Naive thymus-derived CD4-positive, alpha-beta T cell (primary cell): Measurements from ENCODE around the gene DPP7. TPM values are rescaled to one million over a fixed set of nuclear protein-coding genes. Genes with fewer than 3 reads are reported as not detected.
"Not testable (repeated sequence)": the region's sequence is repeated elsewhere in the genome, so short reads cannot be mapped to it uniquely, and the experiment has no call there.

ENCODE experiments used
- ATAC-seq: fragments of 150-1000 bp; cut with Tn5 transposase; 2 replicates; pipeline ENCODE4 v1.10.0; 2021; ENCODE audit warnings: mild to moderate bottlenecking, moderate library complexity
- CTCF ChIA-PET: fragments of 350-600 bp; sonication (Branson Sonifier 250); formaldehyde crosslinking; loops from one replicate; lab custom pipeline; 2021; ENCODE audit warnings: antibody characterized with exemption; lab: Charles Lee
- POLR2A ChIA-PET: fragments of 350-600 bp; sonication (Branson Sonifier 250); formaldehyde crosslinking; loops from one replicate; lab custom pipeline; 2021; ENCODE audit warnings: antibody characterized with exemption, inconsistent platforms; lab: Charles Lee
- DNase-seq, 9 donors: peaks; one replicate each; pipeline versions ENCODE4 v3.0.0 to v3.0.0-alpha.2; 2020 to 2022; ENCODE audit warnings: mixed read lengths in 1 of 9
- H3K27ac ChIP-seq: one replicate; pipeline ENCODE4 v1.7.0; 2013; ENCODE audit warnings: mild to moderate bottlenecking, low read depth, low read length, moderate library complexity
- H3K27me3 ChIP-seq, 2 donors: one replicate each; pipeline ENCODE4 v1.7.0; 2013; ENCODE audit warnings: low read length in 2 of 2, mild to moderate bottlenecking in 2 of 2, moderate library complexity in 2 of 2; ENCODE audit not compliant: control insufficient read depth in 2 of 2, insufficient read depth in 2 of 2
- H3K36me3 ChIP-seq, 3 experiments: 1 replicate in 2 of 3; 2 replicates in 1 of 3; pipeline ENCODE4 v1.7.0; 2013; ENCODE audit warnings: low read length in 3 of 3, mild to moderate bottlenecking in 3 of 3, moderate library complexity in 1 of 3; ENCODE audit not compliant: insufficient read depth in 3 of 3, control insufficient read depth in 2 of 3
- H3K4me1 ChIP-seq, 2 donors: one replicate each; pipeline ENCODE4 v1.7.0; 2013; ENCODE audit warnings: low read length in 2 of 2, mild to moderate bottlenecking in 2 of 2, moderate library complexity in 1 of 2; ENCODE audit not compliant: control insufficient read depth in 2 of 2, insufficient read depth in 2 of 2
- H3K4me3 ChIP-seq: 2 replicates; pipeline ENCODE4 v1.7.0; 2013; ENCODE audit warnings: mild to moderate bottlenecking, low read length
- H3K9me3 ChIP-seq, 3 experiments: 1 replicate in 2 of 3; 2 replicates in 1 of 3; pipeline ENCODE4 v1.7.0; 2013; ENCODE audit warnings: low read length in 3 of 3; ENCODE audit not compliant: control insufficient read depth in 2 of 3
- H3K27ac Mint-ChIP-seq, 9 donors: one replicate each; pipeline ENCODE4 v1.8.0; 2020 to 2022; ENCODE audit warnings: mixed read lengths in 9 of 9, mild to moderate bottlenecking in 8 of 9, moderate library complexity in 5 of 9, inconsistent platforms in 2 of 9
- H3K27me3 Mint-ChIP-seq, 5 donors: one replicate each; pipeline ENCODE4 v1.8.0; 2021 to 2022; ENCODE audit warnings: mixed read lengths in 5 of 5, mild to moderate bottlenecking in 1 of 5
- H3K36me3 Mint-ChIP-seq, 5 donors: one replicate each; pipeline ENCODE4 v1.8.0; 2020 to 2022; ENCODE audit warnings: mixed read lengths in 5 of 5, mild to moderate bottlenecking in 3 of 5, inconsistent platforms in 1 of 5
- H3K4me1 Mint-ChIP-seq, 7 donors: one replicate each; pipeline ENCODE4 v1.8.0; 2020 to 2022; ENCODE audit warnings: mixed read lengths in 7 of 7, mild to moderate bottlenecking in 3 of 7, inconsistent platforms in 1 of 7
- H3K4me3 Mint-ChIP-seq, 10 donors: one replicate each; pipeline ENCODE4 v1.8.0; 2020 to 2022; ENCODE audit warnings: mild to moderate bottlenecking in 10 of 10, mixed read lengths in 10 of 10, moderate library complexity in 6 of 10, inconsistent platforms in 2 of 10
- H3K9me3 Mint-ChIP-seq, 11 donors: one replicate each; pipeline ENCODE4 v1.8.0; 2020 to 2022; ENCODE audit warnings: mixed read lengths in 11 of 11, mild to moderate bottlenecking in 4 of 11, inconsistent platforms in 1 of 11, moderate library complexity in 1 of 11
- intact Hi-C, 2 donors: fragments of 100-400 bp; cut with micrococcal nuclease; formaldehyde crosslinking; loops; one replicate each; pipeline ENCODE4 v1.15.1; 2023
- polyA plus RNA-seq, 2 donors: library from polyadenylated mRNA; unstranded; fragments of 300-500 nt; fragmentation: Illumina TruSeq; gene quantifications; one replicate each; pipeline ENCODE4 v1.2.3, GENCODE V29; 2021
- total RNA-seq, 6 experiments: library from RNA in 5 of 6; stranded (reverse) in 5 of 6; gene quantifications; 1 replicate in 5 of 6; 2 replicates in 1 of 6; pipeline ENCODE4 v1.2.3 and lab custom pipeline; 2021 to 2026

The DPP7 gene
- total and polyA plus RNA-seq, 7 experiments from 2014 or later, result 86.9 to 328 (median 270) TPM

- peaks cover 4 to 16% (median 5%) of the 10 kb centered on the region in 7 donors for H3K4me1 Mint-ChIP-seq
- ChIA-PET POLR2A (interaction anchor here (1.3 to 8.2 kb wide), 2 partner anchors 22 to 35 kb away, joined by 3 to 70 read pairs; partner anchors contain the start of gene MAN1B1), CTCF (interaction anchor here (1.4 to 2.5 kb wide), 2 partner anchors 18 to 22 kb away, joined by 8 to 11 read pairs; partner anchors contain the start of gene MAN1B1)
- H3K36me3 ChIP-seq, result no peaks in the 10 kb centered on the region
- H3K36me3 Mint-ChIP-seq, result peaks cover 0 to 4% (median 0%) of the 10 kb centered on the region in 5 donors
- no peaks in the 10 kb centered on the region for H3K27me3 ChIP-seq
- no peak overlapping the region for H3K27ac Mint-ChIP-seq
- no peak overlapping the region for H3K4me3 ChIP-seq
- ATAC-seq, result no peak
- H3K9me3 ChIP-seq, result no peaks in the 10 kb centered on the region
- H3K4me3 Mint-ChIP-seq, result no peak overlapping the region
- no peak overlapping the region for H3K27ac ChIP-seq
- H3K27me3 Mint-ChIP-seq, result no peaks in the 10 kb centered on the region
- no peaks in the 10 kb centered on the region for H3K9me3 Mint-ChIP-seq
- peaks cover 4 to 8% of the 10 kb centered on the region in 2 donors for H3K4me1 ChIP-seq
- DNase-seq, result no peak
- intact Hi-C loops, result loop anchor here (1.0 to 10.0 kb wide), 2 partner anchors 278 to 280 kb away; no protein-coding TSS in a partner anchor
Observed at GRCh38 chr9:137064880-137065164, 49.7 kb downstream of the DPP7 start.

DNA sequence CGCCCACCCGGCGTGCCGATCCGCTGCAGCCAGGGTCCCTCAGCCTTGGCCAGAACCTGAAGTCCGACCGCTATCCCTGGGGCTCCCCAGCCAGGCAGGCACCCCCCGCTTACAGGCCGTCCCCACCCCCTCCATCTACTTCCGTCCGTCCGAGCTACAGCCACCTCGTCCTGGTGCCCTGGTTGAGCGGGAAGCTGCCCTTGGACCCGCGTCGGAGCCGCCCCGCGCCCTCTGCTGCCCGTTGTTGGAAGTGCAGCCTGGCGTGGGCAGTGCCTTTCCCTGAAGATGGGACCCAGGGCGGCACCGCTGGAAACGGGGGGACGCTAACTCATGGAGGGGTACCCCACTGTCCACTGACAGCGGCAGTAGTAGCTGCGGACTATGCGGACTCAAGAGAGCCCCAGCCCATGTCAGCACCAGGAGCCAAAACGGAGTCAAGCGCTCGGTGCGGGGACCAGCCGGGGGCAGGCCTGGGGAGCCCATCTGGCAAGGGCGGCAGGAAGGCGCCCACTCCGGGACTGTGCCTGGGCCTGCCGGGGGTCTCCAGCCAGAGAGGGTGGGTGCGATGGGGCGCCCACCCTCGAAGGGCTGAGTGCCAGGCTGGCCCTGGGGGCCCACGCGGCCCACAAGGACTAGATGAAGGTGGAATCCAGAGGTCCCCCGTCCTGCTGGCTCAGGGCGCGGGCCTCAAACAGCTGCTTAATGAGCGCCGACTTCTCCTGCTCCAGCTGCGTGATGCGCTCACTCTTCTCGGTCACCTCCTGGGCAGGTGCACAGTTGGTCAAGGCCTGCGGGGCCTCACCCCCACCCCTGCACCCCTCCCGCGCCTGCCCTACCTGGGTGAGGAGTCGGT lies 50.3 kb downstream of the DPP7 start:
- Histone ChIP-seq H3K9me3 (no peaks in the 10 kb centered on the region), H3K4me3 (no peak overlapping the region), H3K27ac (no peak overlapping the region), H3K36me3 (no peaks in the 10 kb centered on the region), H3K27me3 (no peaks in the 10 kb centered on the region), H3K4me1 (peaks cover 0 to 5% of the 10 kb centered on the region in 2 donors)
- DNase-seq (peak in 4 of 9 donors; percentile 39 to 78 (median 62)), ATAC-seq (peak; percentile 53)
- Mint-ChIP-seq H3K27ac (no peak overlapping the region), H3K9me3 (no peaks in the 10 kb centered on the region), H3K36me3 (peaks cover 0 to 4% (median 0%) of the 10 kb centered on the region in 5 donors), H3K27me3 (no peaks in the 10 kb centered on the region), H3K4me1 (peaks cover 4 to 15% (median 5%) of the 10 kb centered on the region in 7 donors), H3K4me3 (no peak overlapping the region)
- POLR2A ChIA-PET, result interaction anchor here (0.6 to 1.3 kb wide), 3 partner anchors 22 to 176 kb away, joined by 3 read pairs; partner anchors contain the start of genes MAN1B1 and TUBB4B
- CTCF ChIA-PET, result interaction anchor here (0.5 to 2.5 kb wide), 4 partner anchors 13 to 293 kb away, joined by 3 to 11 read pairs (median 7); partner anchors contain the start of genes MAN1B1 and UAP1L1
- intact Hi-C loops, result loop anchor here (1.0 to 10.0 kb wide), 2 partner anchors 277 to 279 kb away; no protein-coding TSS in a partner anchor

DNA sequence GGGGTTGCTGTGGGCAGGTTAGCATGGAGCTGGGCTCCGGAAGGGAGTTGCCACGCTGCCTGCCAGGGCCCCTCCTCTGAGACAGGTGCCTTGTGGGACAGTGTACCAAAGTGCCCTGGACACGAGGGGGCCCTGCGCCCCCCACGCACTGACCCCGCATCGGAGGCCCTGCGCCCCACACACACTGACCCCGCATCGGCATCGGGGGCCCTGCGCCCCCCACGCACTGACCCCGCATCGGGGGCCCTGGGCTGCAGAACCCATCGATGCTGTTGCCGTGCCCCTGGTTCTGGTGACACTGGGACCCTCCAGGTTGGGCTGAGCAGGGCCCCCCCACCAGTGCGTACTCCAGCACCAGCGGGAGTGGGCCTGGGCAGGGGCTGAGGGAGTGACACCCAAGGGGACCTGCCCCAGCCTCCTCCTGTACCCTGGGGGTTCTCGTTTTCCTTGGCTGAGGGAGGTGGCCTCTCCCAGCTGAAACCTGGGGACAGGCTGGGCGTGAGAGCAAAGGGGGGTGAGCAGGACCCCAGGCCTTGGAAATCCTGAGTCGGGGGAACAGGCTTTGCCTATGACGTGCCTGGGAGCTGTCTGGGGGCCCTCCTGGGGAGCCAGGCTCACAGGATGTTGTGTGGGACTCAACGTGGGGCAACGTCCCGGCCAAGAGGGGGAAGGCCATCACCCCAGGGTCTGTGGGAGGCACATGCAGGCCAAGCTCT lies 51.1 kb downstream of the DPP7 start:
- H3K36me3 Mint-ChIP-seq, result peaks cover 0 to 4% (median 0%) of the 10 kb centered on the region in 5 donors
- H3K9me3 Mint-ChIP-seq, result no peaks in the 10 kb centered on the region
- H3K4me3 Mint-ChIP-seq, result no peak overlapping the region

GRCh38 chr9:137062798-137063197 lies 51.7 kb downstream of the DPP7 start:
- H3K36me3 ChIP-seq, H3K27me3 ChIP-seq, H3K27ac ChIP-seq, H3K4me1 Mint-ChIP-seq, DNase-seq, POLR2A ChIA-PET, H3K36me3 Mint-ChIP-seq, H3K4me3 Mint-ChIP-seq, H3K9me3 ChIP-seq, H3K27me3 Mint-ChIP-seq, H3K4me1 ChIP-seq, H3K27ac Mint-ChIP-seq, H3K4me3 ChIP-seq, H3K9me3 Mint-ChIP-seq, ATAC-seq: not testable (repeated sequence)
- intact Hi-C loops, result loop anchor here in 1 of 2 donors (10.0 kb wide), 1 partner anchor 278 kb away; no protein-coding TSS in a partner anchor
- CTCF ChIA-PET, result interaction anchor here (2.5 kb wide), 1 partner anchor 16 kb away, joined by 11 read pairs; no protein-coding TSS in a partner anchor

More for the DNA sequence above, 51.1 kb downstream of the DPP7 start:
- intact Hi-C loops, result loop anchor here (1.0 to 10.0 kb wide), 2 partner anchors 276 to 279 kb away; no protein-coding TSS in a partner anchor
- H3K27me3 Mint-ChIP-seq, result no peaks in the 10 kb centered on the region
- Histone ChIP-seq H3K36me3 (no peaks in the 10 kb centered on the region), H3K4me3 (no peak overlapping the region), H3K9me3 (no peaks in the 10 kb centered on the region), H3K4me1 (peaks cover 0 to 3% of the 10 kb centered on the region in 2 donors), H3K27me3 (no peaks in the 10 kb centered on the region), H3K27ac (no peak overlapping the region)
- peaks cover 4 to 11% (median 5%) of the 10 kb centered on the region in 7 donors for H3K4me1 Mint-ChIP-seq
- no peak for DNase-seq
- POLR2A ChIA-PET, result interaction anchor here (0.6 to 1.3 kb wide), 3 partner anchors 23 to 177 kb away, joined by 3 read pairs; partner anchors contain the start of genes MAN1B1 and TUBB4B
- no peak for ATAC-seq
- no peak overlapping the region for H3K27ac Mint-ChIP-seq
- CTCF ChIA-PET, result interaction anchor here (0.5 to 2.5 kb wide), 4 partner anchors 14 to 292 kb away, joined by 3 to 11 read pairs (median 7); partner anchors contain the start of genes MAN1B1 and UAP1L1

DNA sequence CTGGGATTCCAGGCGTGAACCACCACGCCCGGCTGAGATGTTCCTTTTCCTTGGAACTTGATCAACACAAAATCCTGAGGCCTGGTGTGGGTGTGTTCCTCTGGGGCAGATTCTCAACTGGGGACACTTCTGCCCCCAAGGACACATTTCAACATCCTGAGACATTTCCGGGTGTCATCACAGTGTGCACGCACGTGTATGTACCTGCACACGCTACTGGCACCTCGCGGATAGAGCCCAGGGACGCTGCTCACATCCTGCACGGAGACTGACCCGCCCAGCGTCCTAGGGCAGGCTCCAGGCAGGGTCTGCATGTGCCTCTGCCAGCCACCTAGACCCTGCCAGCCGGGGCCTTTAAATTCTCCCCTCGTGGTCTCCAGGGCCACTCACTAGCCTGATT lies 52.1 kb downstream of the DPP7 start:
- Histone ChIP-seq H3K36me3 (no peaks in the 10 kb centered on the region), H3K27ac (no peak overlapping the region), H3K4me3 (no peak overlapping the region), H3K27me3 (no peaks in the 10 kb centered on the region), H3K4me1 (no peaks in the 10 kb centered on the region), H3K9me3 (no peaks in the 10 kb centered on the region)
- intact Hi-C loops, result loop anchor here in 1 of 2 donors (10.0 kb wide), 1 partner anchor 278 kb away; no protein-coding TSS in a partner anchor
- H3K9me3 Mint-ChIP-seq, result no peaks in the 10 kb centered on the region
- no peak overlapping the region for H3K4me3 Mint-ChIP-seq
- DNase-seq (no peak), ATAC-seq (no peak)
- no peaks in the 10 kb centered on the region for H3K27me3 Mint-ChIP-seq
- H3K4me1 Mint-ChIP-seq, result peaks cover 0 to 3% (median 0%) of the 10 kb centered on the region in 7 donors
- ChIA-PET CTCF (interaction anchor here (2.5 kb wide), 1 partner anchor 16 kb away, joined by 11 read pairs; no protein-coding TSS in a partner anchor), POLR2A (no interaction called here)
- no peak overlapping the region for H3K27ac Mint-ChIP-seq
- H3K36me3 Mint-ChIP-seq, result peaks cover 0 to 4% (median 0%) of the 10 kb centered on the region in 5 donors
